ENCODE results near the gene ARHGAP18. TPM values are rescaled to one million over a fixed set of nuclear protein-coding genes. Genes with fewer than 3 reads are reported as not detected.

The ARHGAP18 gene
- total RNA-seq, 1 donor from 2014 or later, result 7.9 TPM

- H3K4me1 Mint-ChIP-seq (ENCODE audit: low read depth, unreplicated experiment), result no peaks in the 10 kb centered on the region
These were observed 14.5 kb downstream of the ARHGAP18 start for GRCh38 chr6:129695373-129696027.

GRCh38 chr6:129694036-129694435, 15.9 kb downstream of the ARHGAP18 start:
- no peaks in the 10 kb centered on the region for H3K9me3 Mint-ChIP-seq (ENCODE audit: unreplicated experiment)
- H3K27me3 Mint-ChIP-seq (ENCODE audit: unreplicated experiment), result no peaks in the 10 kb centered on the region
- no peak overlapping the region for H3K4me3 Mint-ChIP-seq (ENCODE audit: unreplicated experiment)
- H3K36me3 Mint-ChIP-seq (ENCODE audit: unreplicated experiment), result no peaks in the 10 kb centered on the region
- TF ChIP-seq CTCF (IDR thresholded peaks at IDR 0.05; ENCODE audit: partially characterized antibody, unreplicated experiment), result no peak
- H3K27ac Mint-ChIP-seq (ENCODE audit: unreplicated experiment), result no peak overlapping the region
- no peak for DNase-seq
- H3K4me1 Mint-ChIP-seq (ENCODE audit: low read depth, unreplicated experiment), result no peaks in the 10 kb centered on the region

More at GRCh38 chr6:129695373-129696027, 14.5 kb downstream of the ARHGAP18 start:
- DNase-seq, result no peak
- Mint-ChIP-seq H3K9me3 (ENCODE audit: unreplicated experiment) (no peaks in the 10 kb centered on the region), H3K4me3 (ENCODE audit: unreplicated experiment) (no peak overlapping the region), H3K27me3 (ENCODE audit: unreplicated experiment) (no peaks in the 10 kb centered on the region), H3K36me3 (ENCODE audit: unreplicated experiment) (no peaks in the 10 kb centered on the region), H3K27ac (ENCODE audit: unreplicated experiment) (no peak overlapping the region)
- TF ChIP-seq CTCF (IDR thresholded peaks at IDR 0.05; ENCODE audit: partially characterized antibody, unreplicated experiment), result no peak

GRCh38 chr6:129692467-129692866, 17.5 kb downstream of the ARHGAP18 start:
- no peaks in the 10 kb centered on the region for H3K36me3 Mint-ChIP-seq (ENCODE audit: unreplicated experiment)
- H3K4me3 Mint-ChIP-seq (ENCODE audit: unreplicated experiment), result no peak overlapping the region
- TF ChIP-seq CTCF (IDR thresholded peaks at IDR 0.05; ENCODE audit: partially characterized antibody, unreplicated experiment), result no peak
- H3K4me1 Mint-ChIP-seq (ENCODE audit: low read depth, unreplicated experiment), result no peaks in the 10 kb centered on the region
- DNase-seq, result no peak
- no peaks in the 10 kb centered on the region for H3K9me3 Mint-ChIP-seq (ENCODE audit: unreplicated experiment)
- H3K27ac Mint-ChIP-seq (ENCODE audit: unreplicated experiment), result no peak overlapping the region
- H3K27me3 Mint-ChIP-seq (ENCODE audit: unreplicated experiment), result no peaks in the 10 kb centered on the region

- TF ChIP-seq CTCF (IDR thresholded peaks at IDR 0.05; ENCODE audit: partially characterized antibody, unreplicated experiment), result no peak
- no peak for DNase-seq
- Mint-ChIP-seq H3K27me3 (ENCODE audit: unreplicated experiment) (no peaks in the 10 kb centered on the region), H3K4me3 (ENCODE audit: unreplicated experiment) (no peak overlapping the region), H3K9me3 (ENCODE audit: unreplicated experiment) (no peaks in the 10 kb centered on the region), H3K27ac (ENCODE audit: unreplicated experiment) (no peak overlapping the region), H3K36me3 (ENCODE audit: unreplicated experiment) (no peaks in the 10 kb centered on the region), H3K4me1 (ENCODE audit: low read depth, unreplicated experiment) (no peaks in the 10 kb centered on the region)
These were observed 18.3 kb downstream of the ARHGAP18 start for GRCh38 chr6:129691709-129692108.

GRCh38 chr6:129691043-129691640, 18.8 kb downstream of the ARHGAP18 start:
- no peaks in the 10 kb centered on the region for H3K4me1 Mint-ChIP-seq (ENCODE audit: low read depth, unreplicated experiment)
- no peak overlapping the region for H3K4me3 Mint-ChIP-seq (ENCODE audit: unreplicated experiment)
- no peak overlapping the region for H3K27ac Mint-ChIP-seq (ENCODE audit: unreplicated experiment)
- TF ChIP-seq CTCF (IDR thresholded peaks at IDR 0.05; ENCODE audit: partially characterized antibody, unreplicated experiment), result no peak
- no peaks in the 10 kb centered on the region for H3K36me3 Mint-ChIP-seq (ENCODE audit: unreplicated experiment)
- no peak for DNase-seq
- H3K27me3 Mint-ChIP-seq (ENCODE audit: unreplicated experiment), result no peaks in the 10 kb centered on the region
- no peaks in the 10 kb centered on the region for H3K9me3 Mint-ChIP-seq (ENCODE audit: unreplicated experiment)
